ENCODE data around the gene TNP1.

The TNP1 gene

GRCh38 chr2:216859944-216860343 lies at the start of gene TNP1:
Gene TNP1 (minus strand): TSS chr2:216860064. CDS start chr2:216860034, 30 bp downstream.
- DNase-seq (ENCODE audit: low read depth) = no peak
- no peak for TF ChIP-seq CTCF (IDR thresholded peaks at IDR 0.05; ENCODE audit: control insufficient read depth, extremely low read depth, insufficient read depth)
- H3K4me3 ChIP-seq (ENCODE audit: low read depth, low read length) = no peak within 1 kb of the TSS

- TF ChIP-seq CTCF (IDR thresholded peaks at IDR 0.05; ENCODE audit: control insufficient read depth, extremely low read depth, insufficient read depth) = no peak
- H3K4me3 ChIP-seq (ENCODE audit: low read depth, low read length) = no peak overlapping the region
- no peak for DNase-seq (ENCODE audit: low read depth)
These were observed 48.4 kb upstream of the TNP1 start for GRCh38 chr2:216908300-216908699.

GRCh38 chr2:216905649-216906329 lies 45.9 kb upstream of the TNP1 start:
- no peak overlapping the region for H3K4me3 ChIP-seq (ENCODE audit: low read depth, low read length)
- DNase-seq (ENCODE audit: low read depth) = no peak
- no peak for TF ChIP-seq CTCF (IDR thresholded peaks at IDR 0.05; ENCODE audit: control insufficient read depth, extremely low read depth, insufficient read depth)

GRCh38 chr2:216904974-216905373 lies 45.1 kb upstream of the TNP1 start:
- H3K4me3 ChIP-seq (ENCODE audit: low read depth, low read length) = no peak overlapping the region
- no peak for TF ChIP-seq CTCF (IDR thresholded peaks at IDR 0.05; ENCODE audit: control insufficient read depth, extremely low read depth, insufficient read depth)
- no peak for DNase-seq (ENCODE audit: low read depth)

GRCh38 chr2:216904554-216904953 lies 44.7 kb upstream of the TNP1 start:
- no peak for DNase-seq (ENCODE audit: low read depth)
- no peak overlapping the region for H3K4me3 ChIP-seq (ENCODE audit: low read depth, low read length)
- TF ChIP-seq CTCF (IDR thresholded peaks at IDR 0.05; ENCODE audit: control insufficient read depth, extremely low read depth, insufficient read depth) = no peak

GRCh38 chr2:216903470-216903869 lies 43.6 kb upstream of the TNP1 start:
- DNase-seq (ENCODE audit: low read depth) = no peak
- no peak overlapping the region for H3K4me3 ChIP-seq (ENCODE audit: low read depth, low read length)
- no peak for TF ChIP-seq CTCF (IDR thresholded peaks at IDR 0.05; ENCODE audit: control insufficient read depth, extremely low read depth, insufficient read depth)

- H3K4me3 ChIP-seq (ENCODE audit: low read depth, low read length) = no peak overlapping the region
- TF ChIP-seq CTCF (IDR thresholded peaks at IDR 0.05; ENCODE audit: control insufficient read depth, extremely low read depth, insufficient read depth) = no peak
- no peak for DNase-seq (ENCODE audit: low read depth)
These were observed 41.4 kb upstream of the TNP1 start for GRCh38 chr2:216901273-216901672.

All from LNCaP clone FGC (cell line).